Activated T-helper 2 cell treated with anti-CD3 and anti-CD28 coated beads, Interferon-gamma antibody, Interleukin-2, Interleukin-4, amounts not matched to agents 10 μg/mL and 5 μg/mL and 100 μg/mL, durations not matched to agents 14 hours and 24 hours and 36 hours (primary cell): ENCODE data around the gene LPO. TPM values are rescaled to one million over a fixed set of nuclear protein-coding genes. Genes with fewer than 3 reads are reported as not detected.

Experiments used
- DNase-seq: peaks from one replicate; pipeline ENCODE4 v3.0.0; 2021; ENCODE audit warnings: low spot score
- H3K27ac Mint-ChIP-seq: one replicate; pipeline ENCODE4 v1.8.0; 2021; ENCODE audit warnings: mixed read lengths
- H3K27me3 Mint-ChIP-seq: one replicate; pipeline ENCODE4 v1.8.0; 2021; ENCODE audit warnings: low read depth, mixed read lengths
- H3K36me3 Mint-ChIP-seq: one replicate; pipeline ENCODE4 v1.8.0; 2021; ENCODE audit warnings: low read depth, mixed read lengths
- H3K4me1 Mint-ChIP-seq: one replicate; pipeline ENCODE4 v1.8.0; 2021; ENCODE audit warnings: low read depth, mixed read lengths
- H3K4me3 Mint-ChIP-seq: one replicate; pipeline ENCODE4 v1.8.0; 2021; ENCODE audit warnings: low read depth, mild to moderate bottlenecking, moderate library complexity, mixed read lengths
- H3K9me3 Mint-ChIP-seq: one replicate; pipeline ENCODE4 v1.8.0; 2021; ENCODE audit warnings: mixed read lengths
- intact Hi-C: fragments of 100-400 bp; cut with micrococcal nuclease; formaldehyde crosslinking; loops from one replicate; pipeline ENCODE4 v1.15.1; 2023
- total RNA-seq: library from RNA; stranded (reverse); gene quantifications from 2 replicates; pipeline ENCODE4 v1.2.3, GENCODE V29; 2022

Gene LPO
- total RNA-seq: not detected in 2 replicates

DNA sequence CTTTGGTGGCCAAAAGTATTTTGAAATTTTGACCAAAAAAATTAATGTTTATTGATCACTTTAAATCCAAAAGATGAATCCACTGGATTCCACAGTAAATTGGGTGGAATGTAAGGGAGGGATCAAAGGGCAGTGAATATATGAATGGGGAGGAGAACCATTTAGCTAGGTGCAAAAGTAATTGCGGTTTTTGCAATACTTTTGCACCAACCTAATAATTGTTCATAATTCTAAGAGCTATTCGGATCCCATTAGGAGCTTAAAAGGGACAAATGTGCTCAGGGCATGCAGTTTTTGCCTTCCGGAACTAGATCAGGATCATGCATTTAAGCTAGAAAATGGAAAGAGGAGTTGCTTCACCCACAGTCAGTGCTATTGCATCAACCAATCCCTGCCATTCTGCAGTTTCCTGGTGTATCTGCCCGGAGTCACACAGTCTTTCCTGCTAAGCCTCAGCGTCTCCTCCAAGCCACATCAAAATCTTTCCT, at the start of gene LPO:
Gene LPO (plus strand): TSS at position 438 of the 488 bp plus-strand sequence. CDS start 4,396 bp downstream, outside the sequence.
- H3K36me3 Mint-ChIP-seq: no peaks in the 10 kb centered on the region
- intact Hi-C loops: no loop called here
- peaks cover 61% of the 10 kb centered on the region for H3K27me3 Mint-ChIP-seq
- H3K4me1 Mint-ChIP-seq: no peaks in the 10 kb centered on the region
- no peak within 1 kb of the TSS for H3K4me3 Mint-ChIP-seq
- H3K27ac Mint-ChIP-seq: no peak within 1 kb of the TSS
- H3K9me3 Mint-ChIP-seq: no peaks in the 10 kb centered on the region
- no peak for DNase-seq

DNA sequence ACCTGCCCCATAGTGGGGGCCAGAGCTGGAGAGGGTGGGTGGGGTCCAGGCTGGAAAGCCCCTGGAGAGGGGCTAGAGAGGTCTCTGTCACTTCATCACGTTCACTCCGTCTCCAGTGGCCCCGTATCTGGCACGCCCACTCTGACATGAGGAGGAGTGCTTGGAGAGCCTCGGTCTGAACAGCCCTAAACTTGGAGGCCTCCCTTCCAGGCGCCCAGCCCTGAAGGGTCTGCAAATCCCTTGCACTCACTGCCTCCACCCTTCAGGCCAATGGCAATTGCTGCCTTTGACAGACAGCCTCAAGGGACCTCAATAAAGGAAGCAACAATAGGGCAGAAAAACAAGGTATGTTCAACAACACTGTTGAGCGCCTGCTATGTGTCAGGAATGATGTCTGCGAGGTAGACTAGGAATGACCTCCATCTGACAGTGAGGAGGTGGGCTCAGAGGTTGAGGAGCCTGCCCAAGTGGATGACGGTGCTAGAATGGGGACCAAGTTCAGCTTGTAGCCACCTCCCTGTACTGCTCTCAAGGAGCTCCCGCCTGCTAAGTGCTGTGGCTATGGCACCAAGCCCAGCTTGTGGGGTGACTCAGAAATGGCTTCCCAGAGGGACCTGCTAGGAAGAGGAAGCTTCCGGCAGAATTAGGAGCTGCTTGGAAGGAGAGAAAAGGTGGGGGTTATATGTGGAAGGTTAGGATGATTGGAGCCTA, 48.8 kb upstream of the LPO start:
- DNase-seq: no peak
- no peaks in the 10 kb centered on the region for H3K9me3 Mint-ChIP-seq
- intact Hi-C loops: no loop called here
- no peaks in the 10 kb centered on the region for H3K36me3 Mint-ChIP-seq
- H3K27ac Mint-ChIP-seq: no peak overlapping the region
- no peak overlapping the region for H3K4me3 Mint-ChIP-seq
- H3K4me1 Mint-ChIP-seq: no peaks in the 10 kb centered on the region
- peaks cover 6% of the 10 kb centered on the region for H3K27me3 Mint-ChIP-seq

DNA sequence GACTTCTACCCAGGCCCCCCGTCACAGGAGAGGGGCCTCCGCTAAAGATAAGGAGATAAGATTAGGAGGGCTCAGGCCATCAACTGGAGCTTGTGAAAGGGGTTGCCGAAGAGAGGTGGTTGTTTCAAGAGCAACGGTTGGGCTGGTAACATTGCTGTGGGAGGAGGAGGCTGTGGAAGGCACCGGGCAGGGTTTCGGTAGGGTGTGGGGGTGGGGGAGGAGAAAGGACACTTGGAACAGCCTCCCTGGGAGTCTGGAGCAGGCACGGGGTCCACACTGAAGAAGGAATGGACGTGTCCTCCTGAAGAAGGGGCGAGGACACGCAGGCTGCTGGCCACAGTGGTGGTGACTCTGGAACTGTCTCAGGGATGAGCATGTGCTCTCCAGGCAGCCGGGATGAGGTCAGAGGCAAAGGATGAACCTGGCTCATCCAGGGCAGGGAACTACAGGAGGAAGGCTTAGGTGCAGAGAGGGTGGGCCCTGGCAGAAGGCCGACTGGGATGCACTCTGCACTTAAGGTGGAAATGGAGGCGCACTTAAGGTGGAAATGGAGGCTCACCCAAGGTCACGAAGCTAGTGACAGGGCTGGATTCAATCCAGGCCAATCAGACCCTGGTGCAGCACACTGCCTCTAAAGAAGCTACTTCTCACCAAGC, 47.0 kb upstream of the LPO start:
- peaks cover 6% of the 10 kb centered on the region for H3K27me3 Mint-ChIP-seq
- intact Hi-C loops: no loop called here
- H3K36me3 Mint-ChIP-seq: no peaks in the 10 kb centered on the region
- H3K4me1 Mint-ChIP-seq: no peaks in the 10 kb centered on the region
- DNase-seq: no peak
- no peaks in the 10 kb centered on the region for H3K9me3 Mint-ChIP-seq
- no peak overlapping the region for H3K27ac Mint-ChIP-seq
- H3K4me3 Mint-ChIP-seq: no peak overlapping the region

DNA sequence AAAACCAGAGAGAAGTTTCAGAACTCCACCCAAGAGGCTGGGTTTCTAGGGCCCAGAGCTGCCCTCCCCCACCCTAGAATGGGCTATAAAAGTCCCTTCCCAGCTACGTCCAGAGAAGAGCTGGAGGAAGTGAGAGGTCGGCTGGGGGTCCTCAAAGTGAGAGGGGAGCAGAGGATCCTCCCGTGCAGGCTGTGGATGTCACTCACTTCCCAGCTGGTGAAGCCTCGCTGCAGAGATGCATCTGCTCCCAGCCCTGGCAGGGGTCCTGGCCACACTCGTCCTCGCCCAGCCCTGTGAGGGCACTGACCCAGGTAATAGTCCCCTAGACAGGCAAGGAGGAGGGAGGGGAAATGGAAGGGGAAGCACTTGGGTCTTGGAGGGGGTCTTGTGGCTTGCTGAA, 45.8 kb upstream of the LPO start, which contains the start of gene EPX:
Gene EPX (plus strand): TSS at position 115 of the 400 bp plus-strand sequence. CDS start 121 bp downstream, at position 236.
- H3K4me3 Mint-ChIP-seq: no peak within 1 kb of the TSS
- H3K27ac Mint-ChIP-seq: no peak within 1 kb of the TSS
- H3K27me3 Mint-ChIP-seq: peaks cover 3% of the 10 kb centered on the region
- no peaks in the 10 kb centered on the region for H3K9me3 Mint-ChIP-seq
- H3K4me1 Mint-ChIP-seq: no peaks in the 10 kb centered on the region
- no peak for DNase-seq
- no peaks in the 10 kb centered on the region for H3K36me3 Mint-ChIP-seq
- intact Hi-C loops: no loop called here

DNA sequence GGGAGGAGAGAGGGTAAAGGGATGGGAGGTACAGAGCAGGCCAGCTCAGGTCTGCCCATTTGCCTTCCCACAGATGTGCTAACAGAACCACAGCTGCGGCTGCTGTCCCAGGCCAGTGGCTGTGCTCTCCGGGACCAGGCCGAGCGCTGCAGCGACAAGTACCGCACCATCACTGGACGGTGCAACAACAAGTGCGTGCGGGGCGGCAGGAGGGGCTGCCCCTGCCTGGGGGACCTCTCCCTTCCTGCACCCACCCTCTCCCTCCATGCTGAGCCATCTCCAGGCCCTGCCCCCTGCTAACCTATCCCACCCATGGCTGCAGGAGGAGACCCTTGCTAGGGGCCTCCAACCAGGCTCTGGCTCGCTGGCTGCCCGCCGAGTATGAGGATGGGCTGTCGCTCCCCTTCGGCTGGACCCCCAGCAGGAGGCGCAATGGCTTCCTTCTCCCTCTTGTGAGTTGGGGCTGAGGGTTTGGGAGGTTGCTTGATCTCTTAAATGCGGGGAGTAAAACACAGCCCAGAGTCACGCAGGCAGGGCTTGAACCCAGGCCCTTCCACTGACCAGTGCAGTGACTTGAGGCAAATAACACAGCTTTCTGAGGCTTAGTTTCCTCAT, 44.6 kb upstream of the LPO start:
- DNase-seq: no peak
- intact Hi-C loops: no loop called here
- no peak overlapping the region for H3K27ac Mint-ChIP-seq
- no peaks in the 10 kb centered on the region for H3K4me1 Mint-ChIP-seq
- no peaks in the 10 kb centered on the region for H3K9me3 Mint-ChIP-seq
- no peaks in the 10 kb centered on the region for H3K27me3 Mint-ChIP-seq
- no peak overlapping the region for H3K4me3 Mint-ChIP-seq
- no peaks in the 10 kb centered on the region for H3K36me3 Mint-ChIP-seq

DNA sequence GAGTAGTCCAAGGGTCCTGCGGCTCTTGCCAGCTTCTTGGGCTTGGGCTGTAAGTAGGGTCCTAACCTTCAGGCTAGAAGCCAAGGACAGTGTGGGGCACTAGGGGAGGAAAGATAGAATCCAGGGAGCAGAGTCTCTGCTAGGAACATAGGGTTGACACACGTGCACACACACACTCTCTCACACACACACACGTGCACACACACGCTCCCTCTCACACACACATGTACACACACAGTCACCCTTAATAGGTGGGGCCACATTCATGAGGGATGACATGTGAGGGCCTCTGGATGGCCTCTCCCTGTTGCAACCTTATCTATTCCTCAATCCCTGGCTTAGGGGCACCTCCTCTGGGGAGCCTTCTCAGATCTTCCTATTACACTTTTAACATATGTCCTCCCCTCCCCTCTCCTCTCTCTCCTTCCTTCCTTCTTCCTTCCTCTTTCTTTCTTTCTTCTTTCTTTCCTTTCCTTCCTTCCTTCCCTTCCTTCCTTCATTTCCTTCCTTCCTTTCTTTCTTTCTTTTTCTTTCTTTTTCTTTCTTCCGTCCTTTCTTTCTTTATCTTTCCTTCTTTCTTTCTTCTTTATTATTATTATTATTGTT, 42.8 kb upstream of the LPO start:
- intact Hi-C loops: no loop called here
- Mint-ChIP-seq H3K36me3 (no peaks in the 10 kb centered on the region), H3K9me3 (no peaks in the 10 kb centered on the region), H3K27me3 (peaks cover 3% of the 10 kb centered on the region), H3K4me3 (no peak overlapping the region), H3K27ac (no peak overlapping the region), H3K4me1 (no peaks in the 10 kb centered on the region)
- DNase-seq: no peak

DNA sequence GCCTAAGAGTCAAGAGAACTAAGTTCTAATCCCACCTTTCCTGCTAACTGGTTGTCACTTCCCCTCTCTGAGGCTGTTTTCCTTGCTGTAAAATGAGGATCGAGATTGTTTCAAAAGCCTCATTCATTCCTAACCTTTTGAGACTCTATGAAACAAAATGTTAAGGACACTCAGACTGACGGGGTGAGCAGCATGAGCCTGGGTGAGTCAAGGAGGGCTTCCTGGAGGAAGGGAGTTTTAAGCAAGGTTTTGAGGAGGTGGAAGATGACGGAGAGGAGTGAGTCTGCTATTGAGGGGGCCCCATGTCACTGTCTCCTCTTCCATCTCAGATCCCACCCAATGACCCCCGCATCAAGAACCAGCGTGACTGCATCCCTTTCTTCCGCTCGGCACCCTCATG, 41.8 kb upstream of the LPO start:
- H3K4me3 Mint-ChIP-seq: no peak overlapping the region
- H3K27ac Mint-ChIP-seq: no peak overlapping the region
- no peaks in the 10 kb centered on the region for H3K36me3 Mint-ChIP-seq
- intact Hi-C loops: no loop called here
- no peaks in the 10 kb centered on the region for H3K4me1 Mint-ChIP-seq
- no peak for DNase-seq
- H3K9me3 Mint-ChIP-seq: no peaks in the 10 kb centered on the region
- peaks cover 3% of the 10 kb centered on the region for H3K27me3 Mint-ChIP-seq

DNA sequence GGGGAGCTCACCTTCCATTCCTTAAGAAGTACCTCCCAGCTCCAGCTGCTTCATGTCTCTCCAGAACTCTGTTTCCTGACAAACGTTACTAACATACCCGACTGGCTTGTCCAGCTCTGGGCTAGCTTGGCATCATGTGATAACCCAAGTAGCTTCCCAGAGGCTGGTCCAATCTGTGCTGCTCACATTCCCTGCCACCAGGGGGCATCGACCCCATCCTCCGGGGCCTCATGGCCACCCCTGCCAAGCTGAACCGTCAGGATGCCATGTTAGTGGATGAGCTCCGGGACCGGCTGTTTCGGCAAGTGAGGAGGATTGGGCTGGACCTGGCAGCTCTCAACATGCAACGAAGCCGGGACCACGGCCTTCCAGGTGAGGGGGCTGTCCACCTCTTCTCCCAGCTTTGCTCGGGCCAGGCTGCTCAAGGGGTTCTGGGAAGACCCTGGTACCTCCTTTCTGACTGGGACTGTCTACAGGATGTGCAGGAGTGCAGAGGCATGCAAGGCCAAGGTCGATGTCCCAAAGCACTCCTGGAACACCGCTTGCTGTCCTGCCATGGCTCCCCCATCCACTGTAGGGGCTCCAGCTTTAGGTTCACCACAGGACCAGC, 38.3 kb upstream of the LPO start:
- Mint-ChIP-seq H3K36me3 (no peaks in the 10 kb centered on the region), H3K9me3 (no peaks in the 10 kb centered on the region), H3K4me3 (no peak overlapping the region), H3K4me1 (no peaks in the 10 kb centered on the region), H3K27ac (no peak overlapping the region), H3K27me3 (peaks cover 3% of the 10 kb centered on the region)
- intact Hi-C loops: loop anchor here (5.0 kb wide), 1 partner anchor 247 kb away; no protein-coding TSS in a partner anchor
- peak; percentile 35 for DNase-seq

DNA sequence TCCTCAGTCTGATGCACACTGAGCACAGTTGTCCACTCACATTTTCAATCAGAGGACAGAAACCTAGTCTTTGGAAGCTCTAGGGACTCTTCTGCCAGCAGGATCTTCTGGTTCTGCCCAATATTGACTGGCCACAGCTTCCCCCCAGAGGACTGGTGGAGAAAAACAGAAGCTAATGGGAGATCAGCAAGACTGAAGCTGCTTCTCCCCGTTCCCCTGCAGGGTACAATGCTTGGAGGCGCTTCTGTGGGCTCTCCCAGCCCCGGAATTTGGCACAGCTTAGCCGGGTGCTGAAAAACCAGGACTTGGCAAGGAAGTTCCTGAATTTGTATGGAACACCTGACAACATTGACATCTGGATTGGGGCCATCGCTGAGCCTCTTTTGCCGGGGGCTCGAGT, 35.5 kb upstream of the LPO start:
- Mint-ChIP-seq H3K27me3 (peaks cover 3% of the 10 kb centered on the region), H3K27ac (no peak overlapping the region), H3K36me3 (no peaks in the 10 kb centered on the region), H3K4me3 (no peak overlapping the region), H3K9me3 (no peaks in the 10 kb centered on the region), H3K4me1 (no peaks in the 10 kb centered on the region)
- DNase-seq: no peak
- intact Hi-C loops: loop anchor here (5.0 kb wide), 1 partner anchor 244 kb away; no protein-coding TSS in a partner anchor

DNA sequence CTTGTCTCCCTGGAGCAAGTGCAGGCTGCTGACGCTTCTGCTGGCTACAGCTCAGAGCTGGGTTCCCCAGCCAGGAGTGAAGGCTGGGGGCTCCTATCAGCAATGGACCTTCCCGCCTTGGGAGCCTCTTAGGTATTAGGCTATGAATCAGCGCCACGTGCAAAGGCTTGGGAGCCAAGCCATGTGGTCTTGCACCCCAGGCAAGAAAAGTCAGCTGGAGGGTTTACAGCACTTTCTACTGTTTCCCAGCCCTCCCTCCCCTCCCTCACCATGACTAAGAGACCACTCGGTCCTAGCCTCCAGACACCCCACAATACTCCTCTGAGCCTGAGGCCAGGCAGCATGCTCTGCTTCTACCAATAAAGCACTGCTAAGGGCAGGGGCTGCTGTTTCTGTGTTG, 33.6 kb upstream of the LPO start:
- intact Hi-C loops: loop anchor here (5.0 kb wide), 1 partner anchor 243 kb away; no protein-coding TSS in a partner anchor

DNA sequence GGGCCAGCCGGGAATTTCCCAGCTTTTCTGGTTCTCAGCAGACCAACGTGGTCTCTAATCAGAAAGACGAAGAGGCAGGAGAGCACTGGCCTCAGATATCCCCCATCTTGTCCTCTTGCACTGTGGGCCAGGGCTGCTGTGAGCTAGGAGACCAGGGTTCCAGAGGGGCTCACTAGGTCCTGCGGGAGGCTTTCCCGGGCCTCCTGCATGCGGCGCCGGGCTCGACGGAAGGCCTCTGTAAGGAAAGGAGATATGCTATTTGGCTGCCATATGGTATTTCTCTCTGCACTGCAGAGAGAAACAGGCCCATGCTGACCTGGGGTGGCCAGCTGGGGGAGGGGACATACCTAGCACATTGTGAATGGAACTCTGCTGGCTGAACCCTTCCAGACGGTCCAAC, 32.4 kb upstream of the LPO start:
- Mint-ChIP-seq H3K9me3 (no peaks in the 10 kb centered on the region), H3K4me3 (no peak overlapping the region), H3K4me1 (no peaks in the 10 kb centered on the region), H3K36me3 (peaks cover 8% of the 10 kb centered on the region), H3K27ac (no peak overlapping the region), H3K27me3 (no peaks in the 10 kb centered on the region)
- DNase-seq: no peak
- intact Hi-C loops: no loop called here

More for the DNA sequence above, 33.6 kb upstream of the LPO start:
- no peaks in the 10 kb centered on the region for H3K9me3 Mint-ChIP-seq
- H3K4me1 Mint-ChIP-seq: no peaks in the 10 kb centered on the region
- DNase-seq: no peak
- peaks cover 2% of the 10 kb centered on the region for H3K36me3 Mint-ChIP-seq
- H3K27me3 Mint-ChIP-seq: peaks cover 3% of the 10 kb centered on the region
- H3K4me3 Mint-ChIP-seq: no peak overlapping the region
- no peak overlapping the region for H3K27ac Mint-ChIP-seq

DNA sequence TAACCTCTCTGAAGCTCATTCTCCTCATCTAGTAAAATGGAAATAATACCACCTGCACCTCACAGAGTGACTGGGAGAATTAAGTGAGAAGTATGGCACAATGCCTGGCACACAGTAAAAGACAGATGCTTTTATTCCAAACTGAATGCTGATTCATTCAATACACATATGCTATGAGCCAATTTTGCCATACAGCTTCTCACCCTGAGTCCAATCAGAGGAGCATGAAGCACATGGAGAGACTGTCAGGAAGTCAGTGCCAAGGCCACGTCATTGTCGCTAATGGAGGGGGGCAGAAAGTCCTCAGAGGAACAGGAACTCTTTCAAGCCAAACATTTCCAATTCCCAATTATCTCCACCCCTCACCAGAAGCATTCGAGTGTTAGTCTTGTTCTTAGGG, 30.9 kb upstream of the LPO start:
- no peak for DNase-seq
- Mint-ChIP-seq H3K27me3 (no peaks in the 10 kb centered on the region), H3K9me3 (no peaks in the 10 kb centered on the region), H3K4me1 (no peaks in the 10 kb centered on the region), H3K27ac (no peak overlapping the region), H3K4me3 (no peak overlapping the region), H3K36me3 (peaks cover 13% of the 10 kb centered on the region)
- intact Hi-C loops: no loop called here
